Osteocyte (in vitro differentiated cells): ENCODE measurements around the gene SGCD. TPM values are rescaled to one million over a fixed set of nuclear protein-coding genes. Genes with fewer than 3 reads are reported as not detected.
A peak's percentile ranks its signal among the peaks of the same experiment; 100 is the strongest.

Source experiments
- DNase-seq: peaks from one replicate; pipeline ENCODE4 v3.0.0; 2021; ENCODE audit warnings: mixed read lengths; ENCODE audit not compliant: unreplicated experiment; ENCODE audit errors: extremely low spot score
- H3K27ac Mint-ChIP-seq: one replicate; pipeline ENCODE4 v1.8.0; 2021; ENCODE audit warnings: mild to moderate bottlenecking, mixed read lengths; ENCODE audit not compliant: unreplicated experiment
- H3K27me3 Mint-ChIP-seq: one replicate; pipeline ENCODE4 v1.8.0; 2021; ENCODE audit warnings: mixed read lengths; ENCODE audit not compliant: unreplicated experiment
- H3K36me3 Mint-ChIP-seq: one replicate; pipeline ENCODE4 v1.8.0; 2021; ENCODE audit warnings: mixed read lengths; ENCODE audit not compliant: unreplicated experiment
- H3K4me1 Mint-ChIP-seq: one replicate; pipeline ENCODE4 v1.8.0; 2021; ENCODE audit warnings: mixed read lengths; ENCODE audit not compliant: unreplicated experiment
- H3K4me3 Mint-ChIP-seq: one replicate; pipeline ENCODE4 v1.8.0; 2021; ENCODE audit warnings: mild to moderate bottlenecking, moderate library complexity, mixed read lengths; ENCODE audit not compliant: unreplicated experiment
- H3K9me3 Mint-ChIP-seq: one replicate; pipeline ENCODE4 v1.8.0; 2021; ENCODE audit warnings: mixed read lengths; ENCODE audit not compliant: unreplicated experiment
- total RNA-seq: library from RNA; stranded (reverse); gene quantifications from 2 replicates; pipeline ENCODE4 v1.2.1, GENCODE V29; 2021
- TF ChIP-seq, protein P1 (sequence below): fragments of 200-600 bp; sonication (generic); IDR thresholded peaks from 2 replicates; pipeline ENCODE4 v1.5.0; 2021; ENCODE audit warnings: antibody characterized with exemption, mild to moderate bottlenecking, moderate library complexity

The SGCD gene
- total RNA-seq, 1 donor from 2014 or later: 13.1 TPM

DNA sequence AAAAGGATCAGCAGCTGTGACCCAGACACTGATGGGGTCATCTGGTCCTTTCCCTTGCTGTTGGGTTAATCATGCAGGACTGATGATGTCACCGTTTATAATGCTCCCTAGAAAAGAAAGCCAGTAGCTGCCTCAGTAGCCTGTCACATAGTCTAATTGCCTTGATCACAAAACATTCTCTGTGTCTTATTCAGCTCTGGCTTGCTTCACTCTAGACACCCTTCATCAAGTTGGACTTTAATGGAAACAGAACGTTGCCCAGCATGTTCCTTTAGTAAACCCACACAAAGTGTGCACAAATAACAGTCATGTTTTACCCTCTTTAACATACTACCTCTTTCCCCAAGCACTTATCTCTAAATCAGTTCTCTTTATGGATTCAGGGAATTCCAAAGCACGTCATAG is 170.8 kb downstream of the SGCD start:
- TF ChIP-seq, protein P1, sequence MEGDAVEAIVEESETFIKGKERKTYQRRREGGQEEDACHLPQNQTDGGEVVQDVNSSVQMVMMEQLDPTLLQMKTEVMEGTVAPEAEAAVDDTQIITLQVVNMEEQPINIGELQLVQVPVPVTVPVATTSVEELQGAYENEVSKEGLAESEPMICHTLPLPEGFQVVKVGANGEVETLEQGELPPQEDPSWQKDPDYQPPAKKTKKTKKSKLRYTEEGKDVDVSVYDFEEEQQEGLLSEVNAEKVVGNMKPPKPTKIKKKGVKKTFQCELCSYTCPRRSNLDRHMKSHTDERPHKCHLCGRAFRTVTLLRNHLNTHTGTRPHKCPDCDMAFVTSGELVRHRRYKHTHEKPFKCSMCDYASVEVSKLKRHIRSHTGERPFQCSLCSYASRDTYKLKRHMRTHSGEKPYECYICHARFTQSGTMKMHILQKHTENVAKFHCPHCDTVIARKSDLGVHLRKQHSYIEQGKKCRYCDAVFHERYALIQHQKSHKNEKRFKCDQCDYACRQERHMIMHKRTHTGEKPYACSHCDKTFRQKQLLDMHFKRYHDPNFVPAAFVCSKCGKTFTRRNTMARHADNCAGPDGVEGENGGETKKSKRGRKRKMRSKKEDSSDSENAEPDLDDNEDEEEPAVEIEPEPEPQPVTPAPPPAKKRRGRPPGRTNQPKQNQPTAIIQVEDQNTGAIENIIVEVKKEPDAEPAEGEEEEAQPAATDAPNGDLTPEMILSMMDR: no peak
- Mint-ChIP-seq H3K4me1 (peaks cover 28% of the 10 kb centered on the region), H3K36me3 (no peaks in the 10 kb centered on the region), H3K4me3 (no peak overlapping the region), H3K27me3 (no peaks in the 10 kb centered on the region), H3K27ac (no peak overlapping the region), H3K9me3 (peaks cover 4% of the 10 kb centered on the region)
- no peak for DNase-seq

DNA sequence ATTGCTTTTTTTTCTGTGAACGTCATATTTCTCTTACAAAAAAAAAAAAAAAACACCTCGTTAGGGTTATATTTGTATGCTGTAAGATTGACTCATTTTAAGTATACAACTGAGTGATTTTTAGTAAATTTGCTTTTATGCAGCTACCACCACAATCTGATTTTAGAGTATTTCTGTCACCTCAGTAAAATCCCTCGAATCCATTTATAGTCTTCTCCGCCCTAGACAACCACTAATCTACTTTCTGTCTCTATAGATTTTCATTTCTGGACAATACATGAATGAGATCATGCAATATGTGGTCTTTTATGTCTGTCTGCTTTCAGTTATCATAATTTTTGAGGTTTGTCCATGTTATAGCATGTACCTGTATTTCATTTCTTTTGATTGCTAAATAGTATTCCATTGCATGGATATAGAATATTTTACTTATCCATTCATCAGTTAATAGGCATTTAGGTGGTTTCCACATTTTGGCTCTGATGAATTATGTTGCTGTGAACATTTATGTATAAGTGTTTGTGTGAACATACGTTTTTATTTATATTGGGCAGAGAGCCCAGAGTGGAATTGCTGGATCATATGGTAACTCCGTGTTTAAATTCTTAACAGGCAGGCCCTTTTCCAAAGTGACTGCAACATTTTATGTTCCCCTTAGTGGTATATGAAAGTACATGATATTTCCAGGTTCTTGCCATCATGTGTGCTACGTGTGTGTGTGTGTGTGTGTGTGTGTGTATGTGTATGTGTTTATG is 171.4 kb downstream of the SGCD start:
- no peaks in the 10 kb centered on the region for H3K27me3 Mint-ChIP-seq
- TF ChIP-seq, protein P1: no peak
- peaks cover 28% of the 10 kb centered on the region for H3K4me1 Mint-ChIP-seq
- no peak overlapping the region for H3K4me3 Mint-ChIP-seq
- no peak overlapping the region for H3K27ac Mint-ChIP-seq
- DNase-seq: no peak
- peaks cover 4% of the 10 kb centered on the region for H3K9me3 Mint-ChIP-seq
- no peaks in the 10 kb centered on the region for H3K36me3 Mint-ChIP-seq

DNA sequence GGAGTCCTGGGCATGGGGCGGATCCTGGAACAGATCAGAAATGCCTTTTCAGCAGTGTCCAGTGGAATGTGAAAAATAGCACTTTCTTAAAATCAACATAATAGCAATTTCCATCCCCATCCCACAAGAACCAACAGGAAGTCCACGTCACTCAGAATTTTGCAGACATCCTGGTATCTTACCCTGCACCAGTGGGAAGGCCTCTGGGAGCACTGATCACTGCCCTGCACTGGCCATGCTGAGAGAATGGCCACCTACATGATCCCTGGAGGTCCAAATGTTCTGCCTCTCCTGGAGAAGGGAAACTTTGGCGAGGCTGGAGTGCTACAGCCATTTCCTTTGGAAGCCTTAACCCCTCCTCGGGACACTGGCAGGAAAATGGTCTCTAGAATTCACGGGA is 173.8 kb downstream of the SGCD start:
- no peaks in the 10 kb centered on the region for H3K27me3 Mint-ChIP-seq
- H3K9me3 Mint-ChIP-seq: peaks cover 4% of the 10 kb centered on the region
- H3K4me1 Mint-ChIP-seq: peaks cover 41% of the 10 kb centered on the region
- TF ChIP-seq, protein P1: no peak
- no peak for DNase-seq
- H3K36me3 Mint-ChIP-seq: no peaks in the 10 kb centered on the region
- H3K4me3 Mint-ChIP-seq: no peak overlapping the region
- peak overlapping the region; percentile 74 for H3K27ac Mint-ChIP-seq

DNA sequence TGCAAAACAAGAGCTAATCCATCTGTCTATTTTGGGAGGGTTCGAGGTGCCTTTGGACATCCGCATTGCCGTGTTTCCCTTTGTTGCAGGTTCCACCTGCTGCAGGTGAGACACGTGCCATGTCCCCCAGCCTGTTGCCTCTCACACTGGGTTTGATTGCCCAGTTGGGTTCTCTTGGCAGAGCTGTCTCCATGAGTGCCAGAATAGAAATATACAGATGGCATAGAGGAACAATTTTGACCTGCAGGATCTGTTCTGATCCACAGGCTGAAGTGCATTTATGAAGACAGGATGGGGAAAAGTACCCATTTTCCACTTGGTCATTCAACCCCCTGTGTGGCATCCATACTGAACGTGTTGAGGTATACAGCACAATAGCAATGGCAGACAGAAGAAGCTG is 178.1 kb downstream of the SGCD start:
- DNase-seq: no peak
- peak overlapping the region; percentile 43 for H3K27ac Mint-ChIP-seq
- H3K4me3 Mint-ChIP-seq: no peak overlapping the region
- no peaks in the 10 kb centered on the region for H3K36me3 Mint-ChIP-seq
- TF ChIP-seq, protein P1: no peak
- no peaks in the 10 kb centered on the region for H3K9me3 Mint-ChIP-seq
- H3K27me3 Mint-ChIP-seq: no peaks in the 10 kb centered on the region
- peaks cover 41% of the 10 kb centered on the region for H3K4me1 Mint-ChIP-seq

DNA sequence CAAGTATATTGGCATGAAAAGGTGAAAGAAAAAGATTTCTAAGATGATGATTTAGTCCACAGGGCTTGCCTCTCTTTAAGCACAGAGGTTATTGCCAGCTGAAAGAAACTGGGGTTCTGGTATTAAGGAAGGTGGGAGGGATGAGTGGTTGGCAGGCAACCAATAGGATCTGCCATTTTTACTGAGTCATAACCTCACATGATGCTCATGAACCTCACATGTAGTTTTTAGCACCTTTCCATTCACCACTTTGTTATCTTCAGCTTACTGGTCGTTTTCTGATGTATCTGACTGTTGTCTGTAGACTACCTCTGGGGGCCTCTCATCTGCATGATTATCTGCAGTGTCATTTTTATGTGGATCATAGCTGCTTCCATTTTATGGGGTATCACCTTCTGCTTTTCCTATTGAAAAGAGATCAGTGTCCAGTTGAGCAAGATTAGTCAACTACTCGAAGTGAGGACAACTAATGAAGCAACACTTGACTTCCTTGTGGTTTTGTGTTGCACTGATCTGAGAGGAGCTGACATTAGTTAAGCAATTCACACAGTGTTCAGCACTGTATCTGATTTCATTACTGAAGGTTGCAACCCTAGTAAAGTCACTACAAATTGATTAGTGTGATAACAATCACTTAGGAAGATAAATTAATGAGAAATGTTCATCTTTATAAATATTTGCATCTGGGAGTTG is 186.3 kb downstream of the SGCD start:
- no peak overlapping the region for H3K27ac Mint-ChIP-seq
- H3K27me3 Mint-ChIP-seq: no peaks in the 10 kb centered on the region
- TF ChIP-seq, protein P1: no peak
- peaks cover 14% of the 10 kb centered on the region for H3K4me1 Mint-ChIP-seq
- H3K4me3 Mint-ChIP-seq: no peak overlapping the region
- H3K9me3 Mint-ChIP-seq: peaks cover 11% of the 10 kb centered on the region
- H3K36me3 Mint-ChIP-seq: peaks cover 6% of the 10 kb centered on the region
- DNase-seq: no peak
